Heart left ventricle (tissue), 13 donors: ENCODE data around the gene MRPL18.

ENCODE experiments used
- POLR2A ChIP-seq, 2 donors: fragments of 450-650 bp; IDR thresholded peaks; one replicate each; pipeline ENCODE4 v1.6.1; 2017; ENCODE audit warnings: antibody characterized with exemption in 2 of 2, mild to moderate bottlenecking in 2 of 2, moderate library complexity in 2 of 2
- TF ChIP-seq, protein P1 (sequence below), 12 donors: fragments of 200-600 bp; sonication (generic) in 4 of 12; IDR thresholded peaks; one replicate each; pipeline versions ENCODE4 v1.5.0 to v1.8.0; 2018 to 2022; ENCODE audit warnings: antibody characterized with exemption in 12 of 12, mild to moderate bottlenecking in 5 of 12
- donor health status: ischemic (EF 13 %, LVEDD 7.1; RV severe dilation, severe dysfunction).
- donor health status: DM: no; HTN: yes; CAD: no.
- donor health status: DM: no; HTN: no; CAD: no.
- donor health status: ischemic (EF 25% LVEDD 6.9; RV normal size, moderate dysfunction).
- donor health status: ischemic (EF 25% LVEDD 5.7; RV mildly dilated, moderate dysfunction).
- donor health status: ischemic (EF 35%, LVEDD 5.7; RV mildly dilated, moderate dysfunction).
- donor health status: nonischemic (EF 11% LVEDD 7.7; RV severe dilation, severe dysfunction).
- donor health status: DM: yes; HTN: yes; CAD: no.
- donor health status: PGD.
- donor health status: ischemic (EF 29% LVEDD 5.4; RV normal size, mild dysfunction).
- donor health status: nonischemic (EF 23%, LVEDD 6.1; RV moderate dilation, normal function).

DNA sequence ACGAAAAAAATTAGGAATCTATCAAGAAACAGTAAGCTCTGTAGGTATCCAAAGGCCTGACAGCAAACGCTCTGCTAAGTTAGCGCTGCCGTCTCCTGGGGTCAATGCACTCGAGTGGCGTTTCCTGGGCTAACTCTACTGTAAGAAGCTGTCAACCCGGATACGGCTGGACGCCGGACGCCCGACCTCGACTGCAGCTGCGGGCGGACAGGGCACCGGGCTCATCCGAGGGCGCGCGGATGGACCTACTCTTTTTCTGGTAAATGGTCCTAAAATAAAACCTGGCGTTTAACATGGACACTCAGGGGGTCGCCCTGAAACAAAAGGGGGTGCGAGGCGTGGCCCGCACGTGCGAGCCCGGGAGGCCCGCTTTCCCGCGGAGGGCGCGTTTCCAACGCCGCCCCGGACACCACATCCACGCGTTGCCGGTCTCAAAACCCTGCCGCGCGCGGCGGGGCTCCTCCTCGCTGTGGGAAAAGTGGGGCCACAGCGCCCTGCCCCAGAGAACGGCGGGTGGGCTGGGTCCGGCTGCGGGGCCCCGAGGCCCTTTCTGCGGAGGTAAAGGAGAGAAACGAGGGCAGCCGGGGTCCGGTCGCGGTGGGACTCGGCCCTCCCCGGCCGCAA, 1.4 kb upstream of the MRPL18 start:
- TF ChIP-seq, protein P1, sequence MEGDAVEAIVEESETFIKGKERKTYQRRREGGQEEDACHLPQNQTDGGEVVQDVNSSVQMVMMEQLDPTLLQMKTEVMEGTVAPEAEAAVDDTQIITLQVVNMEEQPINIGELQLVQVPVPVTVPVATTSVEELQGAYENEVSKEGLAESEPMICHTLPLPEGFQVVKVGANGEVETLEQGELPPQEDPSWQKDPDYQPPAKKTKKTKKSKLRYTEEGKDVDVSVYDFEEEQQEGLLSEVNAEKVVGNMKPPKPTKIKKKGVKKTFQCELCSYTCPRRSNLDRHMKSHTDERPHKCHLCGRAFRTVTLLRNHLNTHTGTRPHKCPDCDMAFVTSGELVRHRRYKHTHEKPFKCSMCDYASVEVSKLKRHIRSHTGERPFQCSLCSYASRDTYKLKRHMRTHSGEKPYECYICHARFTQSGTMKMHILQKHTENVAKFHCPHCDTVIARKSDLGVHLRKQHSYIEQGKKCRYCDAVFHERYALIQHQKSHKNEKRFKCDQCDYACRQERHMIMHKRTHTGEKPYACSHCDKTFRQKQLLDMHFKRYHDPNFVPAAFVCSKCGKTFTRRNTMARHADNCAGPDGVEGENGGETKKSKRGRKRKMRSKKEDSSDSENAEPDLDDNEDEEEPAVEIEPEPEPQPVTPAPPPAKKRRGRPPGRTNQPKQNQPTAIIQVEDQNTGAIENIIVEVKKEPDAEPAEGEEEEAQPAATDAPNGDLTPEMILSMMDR (IDR thresholded peaks at IDR 0.05), result no peak
- no peak for TF ChIP-seq POLR2A (IDR thresholded peaks at IDR 0.05)
